Lung (tissue), 12 donors: ENCODE measurements around the gene COMP. TPM values are rescaled to one million over a fixed set of nuclear protein-coding genes. Genes with fewer than 3 reads are reported as not detected.

ENCODE experiments used
- ATAC-seq: fragments of 200-7000 bp; cut with Tn5 transposase; one replicate; pipeline ENCODE4 v1.9.1; 2020; ENCODE audit warnings: moderate number of reproducible peaks; ENCODE audit not compliant: insufficient read depth, low FRiP score
- DNase-seq, 3 donors: peaks; one replicate each; pipeline ENCODE4 v3.0.0-alpha.2; 2013 to 2017
- H3K27ac ChIP-seq, 2 donors: one replicate each; pipeline ENCODE4 v1.5.1; 2013; ENCODE audit warnings: mild to moderate bottlenecking in 2 of 2, moderate library complexity in 2 of 2, control low read depth in 1 of 2, inconsistent platforms in 1 of 2, low read depth in 1 of 2, low read length in 1 of 2
- H3K27me3 ChIP-seq, 3 donors: one replicate each; pipeline ENCODE4 v1.5.1; 2013; ENCODE audit warnings: low read length in 2 of 3; ENCODE audit not compliant: control insufficient read depth in 3 of 3, insufficient read depth in 3 of 3
- H3K36me3 ChIP-seq, 4 donors: one replicate each; pipeline ENCODE4 v1.5.1; 2013; ENCODE audit warnings: low read length in 4 of 4, mild to moderate bottlenecking in 1 of 4, moderate library complexity in 1 of 4; ENCODE audit not compliant: control insufficient read depth in 4 of 4, insufficient read depth in 4 of 4
- H3K4me1 ChIP-seq, 5 donors: one replicate each; pipeline ENCODE4 v1.5.1; 2013; ENCODE audit warnings: low read length in 5 of 5, mild to moderate bottlenecking in 2 of 5, moderate library complexity in 1 of 5; ENCODE audit not compliant: control insufficient read depth in 5 of 5, insufficient read depth in 5 of 5
- H3K4me3 ChIP-seq: one replicate; pipeline ENCODE4 v1.5.1; 2013; ENCODE audit warnings: mild to moderate bottlenecking, control low read depth, moderate library complexity
- H3K9ac ChIP-seq, 2 donors: one replicate each; pipeline ENCODE4 v1.5.1; 2013; ENCODE audit warnings: low read length in 2 of 2, control low read depth in 1 of 2; ENCODE audit not compliant: insufficient read depth in 1 of 2
- H3K9me3 ChIP-seq, 4 donors: one replicate each; pipeline ENCODE4 v1.5.1; 2013; ENCODE audit warnings: low read length in 3 of 4, mild to moderate bottlenecking in 1 of 4, moderate library complexity in 1 of 4; ENCODE audit not compliant: control insufficient read depth in 4 of 4, insufficient read depth in 3 of 4
- WGBS, 2 donors: extraction: QIAGEN DNeasy Blood & Tissue Kit; methylation state at CpG; one replicate each; pipeline ENCODE4 v1.1.7; 2013; 5-methylcytosine and 5-hydroxymethylcytosine counted together
- polyA plus RNA-seq, 2 donors: library from polyadenylated mRNA; stranded (reverse); fragments of 200-250 nt; gene quantifications; one replicate each; pipeline ENCODE4 v1.2.1, GENCODE V29; 2013
- total RNA-seq, 2 donors: library from RNA; depleted of rRNA in 1 of 2; stranded (reverse); fragments of >200 nt in 1 of 2; gene quantifications; one replicate each; pipeline ENCODE4 v1.2.1, GENCODE V29; 2014 to 2021
- TF ChIP-seq, protein P1 (sequence below): IDR thresholded peaks from 2 replicates; pipeline ENCODE4 v1.5.1; 2012; ENCODE audit warnings: mild to moderate bottlenecking; ENCODE audit errors: control extremely low read depth, extremely low read depth
- donor health status: control.
- donor health status: control.
- donor health status: Bipolar disorder and iron deficiency.
- donor health status: healthy.
- donor health status: DM: yes; HTN: yes; CAD: no.

Gene COMP
- total and polyA plus RNA-seq, 4 donors, result 1.7 to 3.5 (median 2.4) TPM; not detected in 1

DNA sequence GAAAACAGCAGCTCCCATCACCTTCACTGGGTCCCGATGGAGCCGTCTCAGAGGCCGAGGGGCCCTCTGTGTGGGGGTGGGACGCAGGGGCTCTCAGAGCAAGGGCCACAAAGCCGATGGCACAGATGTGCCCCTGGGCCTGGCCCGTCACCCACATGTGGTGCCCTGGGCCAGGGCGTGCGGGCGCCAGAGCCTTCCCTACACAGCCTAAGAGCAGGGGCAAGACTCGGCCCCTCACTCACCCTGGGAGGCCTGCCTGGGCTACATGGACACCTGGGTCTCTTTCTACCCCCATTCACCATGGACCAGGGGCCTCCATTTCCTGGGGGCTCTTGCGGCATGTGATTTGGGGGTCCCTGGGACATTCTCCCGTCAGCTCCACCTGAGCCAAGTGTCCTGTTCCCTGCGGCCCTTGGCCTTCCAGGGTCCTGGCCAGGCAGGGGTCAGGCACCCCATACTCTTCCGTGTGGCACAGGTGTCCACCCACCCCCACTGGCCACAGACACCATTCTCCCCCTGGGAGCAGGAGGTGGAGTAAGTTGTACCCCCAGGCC is 10.0 kb downstream of the COMP start:
- 93 to 95% methylated on average over 14 of the region's 14 CpGs for WGBS, 2 donors
- Histone ChIP-seq H3K27me3 (peaks cover 0 to 19% (median 14%) of the 10 kb centered on the region in 3 donors), H3K4me3 (no peak overlapping the region), H3K4me1 (peaks cover 0 to 9% (median 0%) of the 10 kb centered on the region in 5 donors), H3K9ac (no peak overlapping the region), H3K27ac (no peak overlapping the region), H3K36me3 (no peaks in the 10 kb centered on the region), H3K9me3 (no peaks in the 10 kb centered on the region)
- DNase-seq (no peak), ATAC-seq (no peak)
- TF ChIP-seq, protein P1, sequence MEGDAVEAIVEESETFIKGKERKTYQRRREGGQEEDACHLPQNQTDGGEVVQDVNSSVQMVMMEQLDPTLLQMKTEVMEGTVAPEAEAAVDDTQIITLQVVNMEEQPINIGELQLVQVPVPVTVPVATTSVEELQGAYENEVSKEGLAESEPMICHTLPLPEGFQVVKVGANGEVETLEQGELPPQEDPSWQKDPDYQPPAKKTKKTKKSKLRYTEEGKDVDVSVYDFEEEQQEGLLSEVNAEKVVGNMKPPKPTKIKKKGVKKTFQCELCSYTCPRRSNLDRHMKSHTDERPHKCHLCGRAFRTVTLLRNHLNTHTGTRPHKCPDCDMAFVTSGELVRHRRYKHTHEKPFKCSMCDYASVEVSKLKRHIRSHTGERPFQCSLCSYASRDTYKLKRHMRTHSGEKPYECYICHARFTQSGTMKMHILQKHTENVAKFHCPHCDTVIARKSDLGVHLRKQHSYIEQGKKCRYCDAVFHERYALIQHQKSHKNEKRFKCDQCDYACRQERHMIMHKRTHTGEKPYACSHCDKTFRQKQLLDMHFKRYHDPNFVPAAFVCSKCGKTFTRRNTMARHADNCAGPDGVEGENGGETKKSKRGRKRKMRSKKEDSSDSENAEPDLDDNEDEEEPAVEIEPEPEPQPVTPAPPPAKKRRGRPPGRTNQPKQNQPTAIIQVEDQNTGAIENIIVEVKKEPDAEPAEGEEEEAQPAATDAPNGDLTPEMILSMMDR, result no peak

DNA sequence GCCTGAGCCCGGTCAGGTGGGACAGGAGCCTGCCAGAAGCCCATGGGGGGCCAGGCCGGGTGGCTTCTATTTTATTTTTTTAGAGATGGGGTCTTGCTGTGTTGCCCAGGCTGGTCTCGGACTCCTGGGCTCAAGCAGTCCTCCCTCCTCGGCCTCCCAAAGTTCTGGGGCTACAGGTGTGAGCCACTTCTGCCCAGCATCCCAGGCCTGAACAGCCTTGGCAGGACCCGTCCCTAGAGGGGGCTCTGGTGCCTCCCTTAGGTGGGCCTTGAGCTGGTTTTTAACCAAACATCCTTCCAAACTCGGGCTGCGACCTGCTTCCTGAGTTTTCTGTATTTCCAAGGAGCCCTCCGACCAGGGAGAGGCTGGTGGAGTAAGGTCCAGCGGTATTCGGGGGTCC is 10.5 kb downstream of the COMP start:
- DNase-seq, result no peak
- peaks cover 0 to 15% (median 11%) of the 10 kb centered on the region in 3 donors for H3K27me3 ChIP-seq
- peaks cover 0 to 2% (median 0%) of the 10 kb centered on the region in 4 donors for H3K36me3 ChIP-seq
- TF ChIP-seq, protein P1, result no peak
- WGBS, 2 donors, result 82 to 85% methylated on average over 10 of the region's 10 CpGs
- no peak overlapping the region for H3K27ac ChIP-seq
- no peaks in the 10 kb centered on the region for H3K9me3 ChIP-seq
- H3K9ac ChIP-seq, result no peak overlapping the region
- peaks cover 0 to 9% (median 0%) of the 10 kb centered on the region in 5 donors for H3K4me1 ChIP-seq
- no peak overlapping the region for H3K4me3 ChIP-seq
- ATAC-seq, result no peak

DNA sequence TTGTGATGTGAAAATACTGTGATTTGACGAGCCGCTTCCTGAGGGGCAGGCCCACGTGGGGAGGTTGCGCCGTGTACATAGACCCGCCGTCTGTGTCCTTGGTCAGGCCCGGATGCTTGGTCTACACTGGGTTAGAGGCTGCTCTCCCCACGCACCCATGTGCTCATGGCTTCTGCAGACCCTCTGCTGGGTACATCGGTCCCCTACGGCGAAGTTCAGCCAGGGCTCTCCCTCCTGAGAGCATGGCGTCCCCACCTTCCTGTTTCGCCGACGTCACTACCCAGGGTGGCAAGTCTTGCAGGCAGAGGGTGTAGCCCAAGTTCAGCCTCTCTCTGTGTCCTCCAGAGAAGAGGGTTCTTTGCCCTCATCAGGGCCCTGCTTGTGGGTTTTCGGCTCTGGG is 11.0 kb downstream of the COMP start:
- 86 to 89% methylated on average over 17 of the region's 17 CpGs for WGBS, 2 donors
- H3K9me3 ChIP-seq, result no peaks in the 10 kb centered on the region
- DNase-seq, result no peak
- ATAC-seq, result no peak
- peaks cover 0 to 10% (median 8%) of the 10 kb centered on the region in 3 donors for H3K27me3 ChIP-seq
- H3K27ac ChIP-seq, result no peak overlapping the region
- peaks cover 0 to 6% (median 0%) of the 10 kb centered on the region in 5 donors for H3K4me1 ChIP-seq
- H3K36me3 ChIP-seq, result peaks cover 0 to 3% (median 0%) of the 10 kb centered on the region in 4 donors
- no peak overlapping the region for H3K9ac ChIP-seq
- TF ChIP-seq, protein P1, result no peak
- no peak overlapping the region for H3K4me3 ChIP-seq
